ENCODE data around the gene ZNRD2.

Gene ZNRD2

GRCh38 chr11:65599955-65600246 lies 29.6 kb downstream of the ZNRD2 start:
- Histone ChIP-seq H3K4me1 (ENCODE audit: control insufficient read depth, insufficient read depth, low read length) (no peaks in the 10 kb centered on the region), H3K4me3 (ENCODE audit: low read depth, low read length) (no peak overlapping the region), H3K36me3 (ENCODE audit: control insufficient read depth in 2 of 2, insufficient read depth in 1 of 2, low read length in 2 of 2) (peaks cover 0 to 47% of the 10 kb centered on the region in 2 experiments; a peak in 2 of 3 replicates), H3K9me3 (ENCODE audit: control insufficient read depth, insufficient read depth, low read depth, low read length) (no peaks in the 10 kb centered on the region), H3K27ac (ENCODE audit: extremely low read depth, low read depth, low read length) (no peak overlapping the region)
- TF ChIP-seq ZNF670 (tag by site-specific recombination; IDR thresholded peaks at IDR 0.05; ENCODE audit: low read depth) = no peak
- TF ChIP-seq ZNF2 (tag by site-specific recombination; IDR thresholded peaks at IDR 0.05) = no peak
- TF ChIP-seq, protein P1, sequence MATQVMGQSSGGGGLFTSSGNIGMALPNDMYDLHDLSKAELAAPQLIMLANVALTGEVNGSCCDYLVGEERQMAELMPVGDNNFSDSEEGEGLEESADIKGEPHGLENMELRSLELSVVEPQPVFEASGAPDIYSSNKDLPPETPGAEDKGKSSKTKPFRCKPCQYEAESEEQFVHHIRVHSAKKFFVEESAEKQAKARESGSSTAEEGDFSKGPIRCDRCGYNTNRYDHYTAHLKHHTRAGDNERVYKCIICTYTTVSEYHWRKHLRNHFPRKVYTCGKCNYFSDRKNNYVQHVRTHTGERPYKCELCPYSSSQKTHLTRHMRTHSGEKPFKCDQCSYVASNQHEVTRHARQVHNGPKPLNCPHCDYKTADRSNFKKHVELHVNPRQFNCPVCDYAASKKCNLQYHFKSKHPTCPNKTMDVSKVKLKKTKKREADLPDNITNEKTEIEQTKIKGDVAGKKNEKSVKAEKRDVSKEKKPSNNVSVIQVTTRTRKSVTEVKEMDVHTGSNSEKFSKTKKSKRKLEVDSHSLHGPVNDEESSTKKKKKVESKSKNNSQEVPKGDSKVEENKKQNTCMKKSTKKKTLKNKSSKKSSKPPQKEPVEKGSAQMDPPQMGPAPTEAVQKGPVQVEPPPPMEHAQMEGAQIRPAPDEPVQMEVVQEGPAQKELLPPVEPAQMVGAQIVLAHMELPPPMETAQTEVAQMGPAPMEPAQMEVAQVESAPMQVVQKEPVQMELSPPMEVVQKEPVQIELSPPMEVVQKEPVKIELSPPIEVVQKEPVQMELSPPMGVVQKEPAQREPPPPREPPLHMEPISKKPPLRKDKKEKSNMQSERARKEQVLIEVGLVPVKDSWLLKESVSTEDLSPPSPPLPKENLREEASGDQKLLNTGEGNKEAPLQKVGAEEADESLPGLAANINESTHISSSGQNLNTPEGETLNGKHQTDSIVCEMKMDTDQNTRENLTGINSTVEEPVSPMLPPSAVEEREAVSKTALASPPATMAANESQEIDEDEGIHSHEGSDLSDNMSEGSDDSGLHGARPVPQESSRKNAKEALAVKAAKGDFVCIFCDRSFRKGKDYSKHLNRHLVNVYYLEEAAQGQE (tag by site-specific recombination; IDR thresholded peaks at IDR 0.05) = no peak
- TF ChIP-seq, protein P2, sequence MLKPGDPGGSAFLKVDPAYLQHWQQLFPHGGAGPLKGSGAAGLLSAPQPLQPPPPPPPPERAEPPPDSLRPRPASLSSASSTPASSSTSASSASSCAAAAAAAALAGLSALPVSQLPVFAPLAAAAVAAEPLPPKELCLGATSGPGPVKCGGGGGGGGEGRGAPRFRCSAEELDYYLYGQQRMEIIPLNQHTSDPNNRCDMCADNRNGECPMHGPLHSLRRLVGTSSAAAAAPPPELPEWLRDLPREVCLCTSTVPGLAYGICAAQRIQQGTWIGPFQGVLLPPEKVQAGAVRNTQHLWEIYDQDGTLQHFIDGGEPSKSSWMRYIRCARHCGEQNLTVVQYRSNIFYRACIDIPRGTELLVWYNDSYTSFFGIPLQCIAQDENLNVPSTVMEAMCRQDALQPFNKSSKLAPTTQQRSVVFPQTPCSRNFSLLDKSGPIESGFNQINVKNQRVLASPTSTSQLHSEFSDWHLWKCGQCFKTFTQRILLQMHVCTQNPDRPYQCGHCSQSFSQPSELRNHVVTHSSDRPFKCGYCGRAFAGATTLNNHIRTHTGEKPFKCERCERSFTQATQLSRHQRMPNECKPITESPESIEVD (tag by site-specific recombination; IDR thresholded peaks at IDR 0.05) = no peak
- no peak for TF ChIP-seq ZNF555 (tag by site-specific recombination; conservative IDR thresholded peaks at IDR 0.05)
- no peak for TF ChIP-seq SP3 (tag by site-specific recombination; IDR thresholded peaks at IDR 0.05)
- no peak for TF ChIP-seq ZNF292 (tag by site-specific recombination; IDR thresholded peaks at IDR 0.05; ENCODE audit: borderline replicate concordance, low read depth)
- ChIA-PET CTCF (interaction anchor here (1.2 kb wide), 1 partner anchor 13 kb away, joined by 3 read pairs; no protein-coding TSS in a partner anchor), POLR2A (interaction anchor here (0.5 to 1.2 kb wide), 3 partner anchors 8 to 91 kb away, joined by 3 read pairs; no protein-coding TSS in a partner anchor)

- TF ChIP-seq ZNF560 (tag by site-specific recombination; IDR thresholded peaks at IDR 0.05; ENCODE audit: borderline replicate concordance) (no peak), ZNF830 (tag by site-specific recombination; IDR thresholded peaks at IDR 0.05; ENCODE audit: low read depth) (no peak), ZNF600 (tag by site-specific recombination; IDR thresholded peaks at IDR 0.05) (no peak), ZNF391 (tag by site-specific recombination; IDR thresholded peaks at IDR 0.05; ENCODE audit: borderline replicate concordance, low read depth) (no peak), ZNF423 (tag by site-specific recombination; IDR thresholded peaks at IDR 0.05) (no peak)
- TF ChIP-seq, protein P3, sequence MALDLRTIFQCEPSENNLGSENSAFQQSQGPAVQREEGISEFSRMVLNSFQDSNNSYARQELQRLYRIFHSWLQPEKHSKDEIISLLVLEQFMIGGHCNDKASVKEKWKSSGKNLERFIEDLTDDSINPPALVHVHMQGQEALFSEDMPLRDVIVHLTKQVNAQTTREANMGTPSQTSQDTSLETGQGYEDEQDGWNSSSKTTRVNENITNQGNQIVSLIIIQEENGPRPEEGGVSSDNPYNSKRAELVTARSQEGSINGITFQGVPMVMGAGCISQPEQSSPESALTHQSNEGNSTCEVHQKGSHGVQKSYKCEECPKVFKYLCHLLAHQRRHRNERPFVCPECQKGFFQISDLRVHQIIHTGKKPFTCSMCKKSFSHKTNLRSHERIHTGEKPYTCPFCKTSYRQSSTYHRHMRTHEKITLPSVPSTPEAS (tag by site-specific recombination; IDR thresholded peaks at IDR 0.05) = no peak
- Histone ChIP-seq H3K4me1 (ENCODE audit: control insufficient read depth, insufficient read depth, low read length) (no peaks in the 10 kb centered on the region), H3K36me3 (ENCODE audit: control insufficient read depth in 2 of 2, insufficient read depth in 1 of 2, low read length in 2 of 2) (peaks cover 0 to 66% of the 10 kb centered on the region in 2 experiments; a peak in 2 of 3 replicates), H3K27ac (ENCODE audit: extremely low read depth, low read depth, low read length) (no peak overlapping the region), H3K4me3 (ENCODE audit: low read depth, low read length) (no peak overlapping the region), H3K9me3 (ENCODE audit: control insufficient read depth, insufficient read depth, low read depth, low read length) (no peaks in the 10 kb centered on the region)
- ChIA-PET POLR2A (interaction anchor here (1.8 kb wide), 1 partner anchor 44 kb away, joined by 4 read pairs; no protein-coding TSS in a partner anchor), CTCF (interaction anchor here (0.6 to 3.8 kb wide), 6 partner anchors 8 to 281 kb away, joined by 3 to 15 read pairs (median 3); partner anchors contain the start of gene SIPA1)
Observed at GRCh38 chr11:65604258-65604657, 34.0 kb downstream of the ZNRD2 start.

DNA sequence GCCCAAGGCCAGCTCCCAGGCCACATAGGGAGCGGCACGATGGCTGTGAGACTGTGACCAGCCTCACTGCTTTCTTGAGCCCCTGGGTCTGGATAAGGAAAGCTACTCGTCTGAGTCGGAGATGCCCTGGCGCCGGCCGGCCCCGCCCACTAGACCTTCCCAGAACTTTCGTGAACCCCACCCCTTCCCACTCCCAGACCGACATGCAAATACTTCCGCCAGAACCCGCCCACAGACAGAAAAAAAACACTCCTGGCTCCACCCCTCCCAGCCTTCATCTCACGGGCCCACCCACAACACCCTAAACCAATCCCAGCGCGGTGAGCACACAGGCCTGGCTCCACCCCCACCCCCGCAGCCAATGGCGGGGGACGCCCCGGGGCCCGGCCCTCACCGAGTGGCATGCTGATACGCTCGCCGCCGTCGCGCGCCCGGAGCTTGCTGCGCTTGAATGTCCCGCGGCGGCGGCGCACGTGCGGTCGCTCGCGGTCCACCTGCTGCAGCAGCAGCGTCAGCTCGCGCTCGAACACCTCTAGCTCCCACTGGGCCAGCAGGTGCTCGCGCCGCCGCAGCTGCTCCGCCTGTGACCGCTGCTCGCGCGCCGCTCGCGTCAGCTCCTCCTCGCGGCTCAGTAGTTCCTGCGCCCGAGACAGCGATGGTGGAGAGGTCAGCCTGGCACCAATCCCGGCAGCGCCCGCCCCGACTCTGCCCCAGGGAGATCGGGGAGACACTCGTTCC lies 36.8 kb downstream of the ZNRD2 start:
- POLR2A ChIA-PET = interaction anchor here (1.0 kb wide), 1 partner anchor 11 kb away, joined by 9 read pairs; the partner anchor contains the start of gene KCNK7
- no peak overlapping the region for H3K4me3 ChIP-seq (ENCODE audit: low read depth, low read length)
- peaks cover 0 to 79% of the 10 kb centered on the region in 2 experiments; a peak in 2 of 3 replicates for H3K36me3 ChIP-seq (ENCODE audit: control insufficient read depth in 2 of 2, insufficient read depth in 1 of 2, low read length in 2 of 2)
- H3K27ac ChIP-seq (ENCODE audit: extremely low read depth, low read depth, low read length) = no peak overlapping the region
- no peaks in the 10 kb centered on the region for H3K9me3 ChIP-seq (ENCODE audit: control insufficient read depth, insufficient read depth, low read depth, low read length)
- no peaks in the 10 kb centered on the region for H3K4me1 ChIP-seq (ENCODE audit: control insufficient read depth, insufficient read depth, low read length)
- CTCF ChIA-PET = interaction anchor here (1.4 kb wide), 1 partner anchor 18 kb away, joined by 5 read pairs; no protein-coding TSS in a partner anchor
- TF ChIP-seq ZNF707 (tag by site-specific recombination; IDR thresholded peaks at IDR 0.05) = no peak
- no peak for TF ChIP-seq ZNF843 (tag by site-specific recombination; IDR thresholded peaks at IDR 0.05)
- TF ChIP-seq ZNF311 (tag by site-specific recombination; IDR thresholded peaks at IDR 0.05; ENCODE audit: borderline replicate concordance) = no peak
- TF ChIP-seq PRDM10 (tag by site-specific recombination; IDR thresholded peaks at IDR 0.05) = no peak
- TF ChIP-seq SP2 (tag by site-specific recombination; IDR thresholded peaks at IDR 0.05) = peak; percentile 25; the same call in 1 of the 2 replicates
- 0 out of 2 replicates have a peak, but pooled peaks have one; percentile 5 for TF ChIP-seq EGR2 (tag by site-specific recombination; IDR thresholded peaks at IDR 0.05; ENCODE audit: low read depth)
- no peak for TF ChIP-seq ZNF623 (tag by site-specific recombination; IDR thresholded peaks at IDR 0.05)
